Mononuclear cell (primary cell): ENCODE measurements around the gene GRIA4. TPM values are rescaled to one million over a fixed set of nuclear protein-coding genes. Genes with fewer than 3 reads are reported as not detected.

Experiments
- H3K27me3 ChIP-seq: 2 replicates; pipeline ENCODE4 v1.6.0; 2011; ENCODE audit warnings: low read length, control low read depth; ENCODE audit not compliant: insufficient read depth
- H3K4me1 ChIP-seq: 2 replicates; pipeline ENCODE4 v1.5.1; 2011; ENCODE audit warnings: mild to moderate bottlenecking, low read length, control low read depth; ENCODE audit not compliant: insufficient read depth
- H3K4me3 ChIP-seq: 2 replicates; pipeline ENCODE4 v1.5.1; 2011; ENCODE audit warnings: mild to moderate bottlenecking, low read length, moderate library complexity
- H3K9me3 ChIP-seq: 2 replicates; pipeline ENCODE4 v1.5.1; 2011; ENCODE audit warnings: low read depth, mild to moderate bottlenecking, control low read depth, low read length
- total RNA-seq: library from RNA; depleted of rRNA; stranded (reverse); fragments of >200 nt; gene quantifications from one replicate; pipeline ENCODE4 v1.2.3, GENCODE V29; 2012

The GRIA4 gene
- total RNA-seq, 1 donor: not detected

DNA sequence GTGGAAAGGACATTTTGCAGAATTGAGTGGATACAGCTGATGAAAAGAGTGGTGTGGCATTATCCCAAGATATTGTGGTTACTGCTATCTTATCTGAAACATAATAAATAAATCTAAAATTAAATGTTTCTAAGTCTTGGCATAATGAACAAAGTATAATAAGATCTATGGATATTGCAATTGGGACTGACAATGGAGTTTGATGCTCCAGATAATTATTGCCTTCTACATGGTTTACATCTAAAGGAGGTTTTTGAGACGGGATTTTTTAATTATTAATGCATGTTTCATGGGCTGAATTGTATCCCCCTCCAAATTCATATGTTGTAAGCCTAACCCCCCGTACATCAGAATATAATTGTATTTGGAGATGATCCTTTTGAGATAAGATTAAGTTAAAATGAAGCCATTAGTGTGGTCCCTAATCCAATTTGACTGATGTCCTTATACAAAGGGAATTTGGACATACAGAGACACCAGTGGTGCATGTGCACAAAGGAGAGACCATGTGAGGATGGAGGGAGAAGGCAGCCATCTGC, 213.7 kb downstream of the GRIA4 start:
- no peaks in the 10 kb centered on the region for H3K4me1 ChIP-seq
- no peaks in the 10 kb centered on the region for H3K27me3 ChIP-seq
- no peak overlapping the region for H3K4me3 ChIP-seq
- no peaks in the 10 kb centered on the region for H3K9me3 ChIP-seq

GRCh38 chr11:105824457-105825013, 214.7 kb downstream of the GRIA4 start:
- Histone ChIP-seq H3K9me3 (no peaks in the 10 kb centered on the region), H3K4me1 (no peaks in the 10 kb centered on the region), H3K4me3 (no peak overlapping the region), H3K27me3 (no peaks in the 10 kb centered on the region)

GRCh38 chr11:105825141-105825540, 215.3 kb downstream of the GRIA4 start:
- Histone ChIP-seq H3K4me3 (no peak overlapping the region), H3K27me3 (no peaks in the 10 kb centered on the region), H3K4me1 (no peaks in the 10 kb centered on the region), H3K9me3 (no peaks in the 10 kb centered on the region)

DNA sequence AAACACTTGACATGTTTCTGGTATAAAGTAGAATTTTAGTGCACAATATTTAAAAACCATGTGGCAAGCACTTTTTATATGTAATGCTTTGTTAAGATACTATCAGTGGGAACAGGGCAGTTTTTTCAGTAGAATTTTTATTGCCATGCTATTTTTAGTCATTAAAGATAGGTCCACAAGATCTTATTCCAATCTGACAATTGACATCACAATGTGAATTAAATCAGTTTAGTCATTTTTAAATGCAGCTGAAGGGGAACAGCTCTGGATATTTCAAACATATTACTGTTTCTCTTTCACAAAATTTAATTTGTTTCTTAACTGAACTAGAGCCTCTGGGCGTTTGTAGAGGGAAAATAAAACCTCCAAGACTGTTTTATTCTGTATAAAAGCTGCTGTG, 218.0 kb downstream of the GRIA4 start:
- Histone ChIP-seq H3K4me3 (no peak overlapping the region), H3K27me3 (no peaks in the 10 kb centered on the region), H3K4me1 (no peaks in the 10 kb centered on the region), H3K9me3 (no peaks in the 10 kb centered on the region)

- H3K9me3 ChIP-seq: no peaks in the 10 kb centered on the region
- H3K4me3 ChIP-seq: no peak overlapping the region
Observed at GRCh38 chr11:105829084-105829483, 219.2 kb downstream of the GRIA4 start.

DNA sequence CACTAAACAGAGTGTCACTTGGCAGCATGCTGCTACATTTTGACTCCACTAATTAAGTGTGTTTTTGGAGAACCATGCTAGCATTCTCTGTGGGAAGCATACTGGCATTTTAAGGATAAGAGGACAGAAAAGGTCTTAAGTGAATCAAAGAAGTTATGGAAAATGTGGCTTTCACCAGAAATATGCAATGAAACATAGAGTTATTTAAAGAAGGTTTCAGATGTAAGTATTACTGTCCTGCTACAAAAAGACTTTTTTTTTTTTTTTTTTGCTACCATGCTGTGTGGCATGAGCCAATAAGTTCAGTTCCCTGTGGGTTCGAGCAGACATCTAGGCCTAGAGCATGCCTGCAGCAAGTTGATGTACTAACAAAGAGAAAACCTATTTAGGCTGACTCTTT, 224.6 kb downstream of the GRIA4 start:
- Histone ChIP-seq H3K4me3 (no peak overlapping the region), H3K9me3 (no peaks in the 10 kb centered on the region), H3K27me3 (no peaks in the 10 kb centered on the region), H3K4me1 (no peaks in the 10 kb centered on the region)

More at GRCh38 chr11:105829084-105829483, 219.2 kb downstream of the GRIA4 start:
- no peaks in the 10 kb centered on the region for H3K27me3 ChIP-seq
- no peaks in the 10 kb centered on the region for H3K4me1 ChIP-seq

GRCh38 chr11:105838668-105839384, 229.0 kb downstream of the GRIA4 start:
- no peaks in the 10 kb centered on the region for H3K27me3 ChIP-seq
- H3K4me1 ChIP-seq: no peaks in the 10 kb centered on the region
- no peaks in the 10 kb centered on the region for H3K9me3 ChIP-seq
- H3K4me3 ChIP-seq: no peak overlapping the region

DNA sequence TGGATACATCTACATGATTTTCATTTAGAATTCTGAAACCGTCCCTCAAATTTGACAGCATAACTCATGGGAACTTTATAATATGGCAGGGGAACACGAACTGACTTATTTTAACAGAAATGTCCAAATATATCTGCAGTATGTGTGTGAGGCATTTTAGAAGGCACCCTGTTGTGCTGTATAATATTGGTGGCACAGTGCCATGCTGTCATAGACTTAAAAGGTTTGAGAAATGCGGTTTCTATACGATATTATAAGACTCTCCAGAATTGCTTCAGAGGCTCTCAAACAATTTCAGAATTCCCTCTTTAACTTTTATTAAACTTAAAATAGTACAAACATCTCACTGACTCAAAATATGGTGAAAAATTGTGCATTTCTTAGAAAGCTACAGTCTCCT, 230.5 kb downstream of the GRIA4 start:
- Histone ChIP-seq H3K27me3 (no peaks in the 10 kb centered on the region), H3K4me1 (no peaks in the 10 kb centered on the region), H3K9me3 (no peaks in the 10 kb centered on the region), H3K4me3 (no peak overlapping the region)

DNA sequence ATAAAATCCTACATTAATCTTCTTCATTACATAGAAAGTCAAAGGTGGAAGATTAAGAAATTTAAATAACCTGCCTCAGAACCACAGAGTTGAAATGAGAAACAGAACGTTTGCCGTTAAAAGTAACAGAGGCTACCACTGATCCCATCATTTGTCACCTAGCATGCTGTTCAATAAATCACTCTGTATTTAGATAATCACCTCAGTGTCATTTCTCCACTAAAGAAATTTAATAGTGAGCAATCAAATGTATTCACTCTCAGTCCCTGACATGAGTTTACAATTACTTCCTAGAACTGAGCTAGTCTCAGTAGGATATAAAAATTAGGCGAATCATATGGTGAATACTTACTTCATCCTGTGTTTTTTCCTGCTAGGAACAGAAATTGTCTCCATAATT, 242.5 kb downstream of the GRIA4 start:
- H3K4me1 ChIP-seq: no peaks in the 10 kb centered on the region
- H3K27me3 ChIP-seq: no peaks in the 10 kb centered on the region
- H3K9me3 ChIP-seq: no peaks in the 10 kb centered on the region

GRCh38 chr11:105854269-105854668, 244.4 kb downstream of the GRIA4 start:
- no peak overlapping the region for H3K4me3 ChIP-seq
- H3K4me1 ChIP-seq: no peaks in the 10 kb centered on the region
- H3K27me3 ChIP-seq: no peaks in the 10 kb centered on the region
- H3K9me3 ChIP-seq: no peaks in the 10 kb centered on the region

More for the DNA sequence above, 242.5 kb downstream of the GRIA4 start:
- H3K4me3 ChIP-seq: no peak overlapping the region

- Histone ChIP-seq H3K4me3 (no peak overlapping the region), H3K9me3 (no peaks in the 10 kb centered on the region), H3K4me1 (no peaks in the 10 kb centered on the region), H3K27me3 (no peaks in the 10 kb centered on the region)
Observed at GRCh38 chr11:105856954-105857353, 247.1 kb downstream of the GRIA4 start.

DNA sequence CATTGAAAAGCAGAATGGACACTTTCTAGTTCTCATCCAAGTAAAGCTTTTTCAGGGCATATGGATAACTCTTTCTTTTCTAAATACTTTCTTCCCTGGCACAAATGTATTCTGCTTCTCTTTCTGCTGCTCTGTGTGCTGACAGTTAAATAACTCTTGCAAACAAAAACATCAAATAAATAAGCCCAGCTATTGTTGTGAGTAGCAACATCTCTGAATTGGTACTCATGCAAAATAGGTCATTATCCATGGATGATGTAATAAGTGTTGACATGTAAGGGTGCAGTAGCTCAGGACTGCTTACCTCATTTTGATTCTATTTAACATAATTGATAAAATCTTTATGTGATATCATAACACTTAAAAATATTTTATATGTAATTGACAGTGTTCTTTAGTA, 247.9 kb downstream of the GRIA4 start:
- Histone ChIP-seq H3K9me3 (no peaks in the 10 kb centered on the region), H3K27me3 (no peaks in the 10 kb centered on the region), H3K4me3 (no peak overlapping the region), H3K4me1 (no peaks in the 10 kb centered on the region)

DNA sequence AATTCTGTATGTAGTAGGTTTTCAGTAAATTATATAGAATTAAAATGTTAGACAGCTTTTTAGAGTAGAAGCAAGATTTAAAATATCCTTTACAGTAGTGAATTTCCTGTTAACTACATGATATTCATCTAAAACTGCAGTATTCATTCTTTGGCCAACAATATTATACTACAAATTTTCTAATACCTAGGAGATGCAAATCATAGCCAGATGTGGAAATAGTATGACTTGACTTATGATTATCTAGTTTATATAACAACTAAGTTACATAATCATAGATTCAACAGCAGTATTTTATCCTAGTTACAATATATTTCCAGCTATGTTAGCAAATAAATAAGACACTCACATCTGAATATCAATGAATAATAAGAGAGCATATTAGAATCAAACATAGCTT, 249.0 kb downstream of the GRIA4 start:
- Histone ChIP-seq H3K4me3 (no peak overlapping the region), H3K27me3 (no peaks in the 10 kb centered on the region), H3K9me3 (no peaks in the 10 kb centered on the region), H3K4me1 (no peaks in the 10 kb centered on the region)

DNA sequence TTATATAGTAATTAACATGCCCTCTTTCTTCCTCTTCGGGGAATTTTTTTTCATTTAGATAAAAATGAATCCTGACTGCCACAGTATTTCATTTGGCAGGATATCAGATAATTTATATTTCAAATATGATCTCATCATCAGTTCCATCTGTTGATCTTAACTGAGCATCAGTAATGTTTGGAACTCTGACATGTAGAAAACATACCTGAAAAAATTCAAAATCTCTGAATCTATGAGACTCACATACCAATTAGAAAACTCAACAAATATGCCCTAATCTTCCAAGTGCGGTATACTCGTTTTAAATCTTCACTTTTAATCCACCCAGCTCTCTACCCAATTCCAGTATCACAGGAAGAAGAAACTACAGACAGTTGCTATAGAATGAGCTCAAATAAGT, 250.2 kb downstream of the GRIA4 start:
- Histone ChIP-seq H3K4me1 (no peaks in the 10 kb centered on the region), H3K4me3 (no peak overlapping the region), H3K27me3 (no peaks in the 10 kb centered on the region), H3K9me3 (no peaks in the 10 kb centered on the region)

- no peaks in the 10 kb centered on the region for H3K9me3 ChIP-seq
- H3K4me3 ChIP-seq: no peak overlapping the region
- no peaks in the 10 kb centered on the region for H3K27me3 ChIP-seq
- H3K4me1 ChIP-seq: no peaks in the 10 kb centered on the region
Observed at GRCh38 chr11:105861225-105861624, 251.4 kb downstream of the GRIA4 start.
